Psoas muscle (tissue), 8 donors: ENCODE data around the gene CHD9. TPM values are rescaled to one million over a fixed set of nuclear protein-coding genes. Genes with fewer than 3 reads are reported as not detected.
"Not testable (repeated sequence)": the region's sequence is repeated elsewhere in the genome, so short reads cannot be mapped to it uniquely, and the experiment has no call there.

ENCODE experiments used
- ATAC-seq, 4 donors: fragments of 200-7000 bp; cut with Tn5 transposase; one replicate each; pipeline ENCODE4 v1.9.1; 2020; ENCODE audit warnings: moderate library complexity in 3 of 4, mild to moderate bottlenecking in 2 of 4
- DNase-seq, 2 donors: peaks; one replicate each; pipeline ENCODE4 v3.0.0-alpha.2; 2020
- H3K27ac ChIP-seq: fragments of 200-600 bp; one replicate; pipeline ENCODE4 v1.8.0; 2022
- H3K27me3 ChIP-seq, 3 donors: fragments of 200-600 bp in 1 of 3; one replicate each; pipeline versions ENCODE4 v1.6.1 to v1.8.0; 2013 to 2022; ENCODE audit warnings: low read length in 2 of 3, mild to moderate bottlenecking in 2 of 3, moderate library complexity in 1 of 3; ENCODE audit not compliant: insufficient read depth in 3 of 3
- H3K36me3 ChIP-seq, 2 donors: fragments of 200-600 bp in 1 of 2; one replicate each; pipeline versions ENCODE4 v1.6.1 to v1.8.0; 2013 to 2022; ENCODE audit warnings: low read depth in 1 of 2, mild to moderate bottlenecking in 1 of 2, moderate library complexity in 1 of 2; ENCODE audit not compliant: insufficient read depth in 1 of 2
- H3K4me1 ChIP-seq: fragments of 200-600 bp; one replicate; pipeline ENCODE4 v1.8.0; 2022
- H3K4me3 ChIP-seq: fragments of 200-600 bp; one replicate; pipeline ENCODE4 v1.8.0; 2022; ENCODE audit warnings: mild to moderate bottlenecking
- H3K9me3 ChIP-seq: fragments of 200-600 bp; one replicate; pipeline ENCODE4 v1.8.0; 2022
- WGBS, 3 donors: extraction: QIAGEN DNeasy Blood & Tissue Kit; methylation state at CpG; one replicate each; pipeline versions ENCODE4 v1.1.6 to v1.1.7; 2013; 5-methylcytosine and 5-hydroxymethylcytosine counted together
- intact Hi-C, 2 donors: fragments of 100-400 bp; cut with DNase I; formaldehyde crosslinking; loops; one replicate each; pipeline versions ENCODE4 v1.11.0 to v1.14.2; 2022
- polyA plus RNA-seq, 3 donors: library from polyadenylated mRNA; stranded (reverse); fragments of 200-250 nt; gene quantifications; one replicate each; pipeline ENCODE4 v1.2.3, GENCODE V29; 2013
- total RNA-seq, 4 donors: library from RNA; stranded (reverse); fragmentation: NEBNext Ultra II Directional in 2 of 4; extraction: Animal tissue kit (Norgen Biotek cat#: 25700) in 2 of 4; gene quantifications; one replicate each; pipeline versions ENCODE4 v1.2.1 to v1.2.4, GENCODE V29; 2021 to 2023
- TF ChIP-seq, protein P1 (sequence below): fragments of 200-600 bp; IDR thresholded peaks from one replicate; pipeline ENCODE4 v1.8.0; 2022; ENCODE audit warnings: antibody characterized with exemption
- donor health status: healthy with polysubstance abuse.
- donor health status: DM: no; HTN: no; CAD: no; lungs with moderate emphysema.
- donor health status: Bipolar disorder and iron deficiency.
- donor health status: healthy.
- donor health status: DM: yes; HTN: yes; CAD: no.
- donor health status: DM: no; HTN: no; CAD: no.
- donor health status: DM: no; HTN: no; CAD: no.
- donor health status: DM: yes; HTN: yes; CAD: no.

Gene CHD9
- total and polyA plus RNA-seq, 7 donors: 5.8 to 47.9 (median 36.4) TPM

DNA sequence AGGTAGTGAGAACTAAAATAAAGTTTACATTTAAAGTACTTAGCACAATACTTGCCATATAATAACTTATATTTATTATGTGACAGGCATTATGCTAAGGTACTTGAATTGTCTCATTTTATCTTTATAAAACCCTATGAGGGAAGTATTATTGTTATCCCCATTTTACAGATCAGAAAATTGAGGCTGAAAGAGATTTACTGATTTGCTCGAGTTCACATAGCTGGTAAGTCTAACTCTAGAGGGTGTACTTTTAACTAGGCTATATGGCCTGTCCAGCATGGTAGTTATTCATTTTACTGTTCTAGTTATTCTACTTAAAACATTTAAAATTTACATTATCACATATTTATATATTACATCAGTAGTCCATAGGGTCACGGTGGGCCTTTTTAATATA lies 266.2 kb downstream of the CHD9 start:
- no peak overlapping the region for H3K27ac ChIP-seq
- H3K4me3 ChIP-seq: no peak overlapping the region
- no peaks in the 10 kb centered on the region for H3K27me3 ChIP-seq
- no peak for ATAC-seq
- TF ChIP-seq, protein P1, sequence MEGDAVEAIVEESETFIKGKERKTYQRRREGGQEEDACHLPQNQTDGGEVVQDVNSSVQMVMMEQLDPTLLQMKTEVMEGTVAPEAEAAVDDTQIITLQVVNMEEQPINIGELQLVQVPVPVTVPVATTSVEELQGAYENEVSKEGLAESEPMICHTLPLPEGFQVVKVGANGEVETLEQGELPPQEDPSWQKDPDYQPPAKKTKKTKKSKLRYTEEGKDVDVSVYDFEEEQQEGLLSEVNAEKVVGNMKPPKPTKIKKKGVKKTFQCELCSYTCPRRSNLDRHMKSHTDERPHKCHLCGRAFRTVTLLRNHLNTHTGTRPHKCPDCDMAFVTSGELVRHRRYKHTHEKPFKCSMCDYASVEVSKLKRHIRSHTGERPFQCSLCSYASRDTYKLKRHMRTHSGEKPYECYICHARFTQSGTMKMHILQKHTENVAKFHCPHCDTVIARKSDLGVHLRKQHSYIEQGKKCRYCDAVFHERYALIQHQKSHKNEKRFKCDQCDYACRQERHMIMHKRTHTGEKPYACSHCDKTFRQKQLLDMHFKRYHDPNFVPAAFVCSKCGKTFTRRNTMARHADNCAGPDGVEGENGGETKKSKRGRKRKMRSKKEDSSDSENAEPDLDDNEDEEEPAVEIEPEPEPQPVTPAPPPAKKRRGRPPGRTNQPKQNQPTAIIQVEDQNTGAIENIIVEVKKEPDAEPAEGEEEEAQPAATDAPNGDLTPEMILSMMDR: no peak
- intact Hi-C loops: loop anchor here in 1 of 2 donors (10.0 kb wide), 1 partner anchor 154 kb away; no protein-coding TSS in a partner anchor
- peaks cover 4 to 97% of the 10 kb centered on the region in 2 donors for H3K36me3 ChIP-seq
- no peaks in the 10 kb centered on the region for H3K9me3 ChIP-seq
- 97 to 98% (median 98%) methylated on average over 2 of the region's 2 CpGs for WGBS, 3 donors
- H3K4me1 ChIP-seq: no peaks in the 10 kb centered on the region
- DNase-seq: no peak

DNA sequence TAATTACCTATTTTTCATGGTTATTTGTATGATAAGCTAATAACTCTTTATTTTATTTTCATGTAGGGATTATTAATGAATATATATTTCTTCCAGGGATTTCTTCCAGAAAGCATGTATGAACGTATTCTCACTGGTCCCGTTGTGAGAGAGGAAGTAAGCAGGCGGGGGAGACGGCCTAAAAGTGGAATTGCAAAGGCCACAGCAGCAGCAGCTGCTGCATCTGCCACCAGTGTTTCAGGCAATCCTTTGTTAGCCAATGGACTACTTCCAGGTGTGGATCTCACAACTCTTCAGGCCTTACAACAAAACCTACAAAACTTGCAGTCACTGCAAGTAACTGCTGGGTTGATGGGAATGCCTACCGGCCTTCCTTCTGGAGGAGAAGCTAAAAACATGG lies 269.1 kb downstream of the CHD9 start:
- Histone ChIP-seq H3K27me3 (no peaks in the 10 kb centered on the region), H3K4me3 (no peak overlapping the region), H3K27ac (no peak overlapping the region), H3K9me3 (no peaks in the 10 kb centered on the region), H3K4me1 (no peaks in the 10 kb centered on the region), H3K36me3 (peaks cover 4 to 67% of the 10 kb centered on the region in 2 donors)
- 79 to 80% (median 79%) methylated on average over 5 of the region's 5 CpGs for WGBS, 3 donors
- no peak for ATAC-seq
- intact Hi-C loops: loop anchor here in 1 of 2 donors (2.0 to 10.0 kb wide), 2 partner anchors 13 to 151 kb away; no protein-coding TSS in a partner anchor
- no peak for DNase-seq
- TF ChIP-seq, protein P1: no peak

DNA sequence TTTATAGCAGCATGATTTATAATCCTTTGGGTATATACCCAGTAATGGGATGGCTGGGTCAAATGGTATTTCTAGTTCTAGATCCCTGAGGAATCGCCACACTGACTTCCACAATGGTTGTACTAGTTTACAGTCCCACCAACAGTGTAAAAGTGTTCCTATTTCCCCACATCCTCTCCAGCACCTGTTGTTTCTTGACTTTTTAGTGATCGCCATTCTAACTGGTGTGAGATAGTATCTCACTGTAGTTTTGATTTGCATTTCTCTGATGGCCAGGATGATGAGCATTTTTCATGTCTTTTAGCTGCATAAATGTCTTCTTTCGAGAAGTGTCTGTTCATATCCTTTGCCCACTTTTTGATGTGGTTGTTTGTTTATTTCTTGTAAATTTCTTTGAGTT lies 276.2 kb downstream of the CHD9 start:
- H3K36me3 ChIP-seq, H3K27ac ChIP-seq, DNase-seq, H3K4me1 ChIP-seq, ATAC-seq, H3K27me3 ChIP-seq, H3K9me3 ChIP-seq, H3K4me3 ChIP-seq, intact Hi-C loops: not testable (repeated sequence)
- WGBS, 3 donors: 95 to 99% (median 97%) methylated on average over 2 of the region's 3 CpGs

DNA sequence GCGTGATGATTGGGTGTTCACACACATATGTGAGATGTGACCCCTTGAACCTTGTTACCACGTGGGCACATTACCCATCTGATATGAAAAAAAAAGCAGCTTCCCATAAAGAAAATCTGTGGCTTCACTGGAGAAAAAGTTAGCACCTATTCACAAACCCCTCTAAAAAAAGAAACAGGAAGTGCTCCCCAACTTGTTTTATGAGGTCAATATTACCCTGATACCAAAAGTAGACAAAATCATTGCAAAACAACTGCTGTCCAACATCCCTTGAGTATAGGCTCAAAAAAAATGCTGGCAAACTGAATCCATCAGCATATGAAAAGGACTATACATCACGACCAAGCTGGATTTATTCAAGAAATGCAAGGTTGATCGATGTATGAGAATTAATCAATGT lies 279.8 kb downstream of the CHD9 start:
- Histone ChIP-seq H3K36me3 (no peaks in the 10 kb centered on the region), H3K4me3 (no peak overlapping the region), H3K4me1 (no peaks in the 10 kb centered on the region), H3K27ac (no peak overlapping the region), H3K9me3 (peaks cover 6% of the 10 kb centered on the region), H3K27me3 (no peaks in the 10 kb centered on the region)
- WGBS, 3 donors: 64 to 67% (median 65%) methylated on average over 4 of the region's 4 CpGs
- DNase-seq (no peak), ATAC-seq (no peak)
- intact Hi-C loops: no loop called here
- TF ChIP-seq, protein P1: no peak

DNA sequence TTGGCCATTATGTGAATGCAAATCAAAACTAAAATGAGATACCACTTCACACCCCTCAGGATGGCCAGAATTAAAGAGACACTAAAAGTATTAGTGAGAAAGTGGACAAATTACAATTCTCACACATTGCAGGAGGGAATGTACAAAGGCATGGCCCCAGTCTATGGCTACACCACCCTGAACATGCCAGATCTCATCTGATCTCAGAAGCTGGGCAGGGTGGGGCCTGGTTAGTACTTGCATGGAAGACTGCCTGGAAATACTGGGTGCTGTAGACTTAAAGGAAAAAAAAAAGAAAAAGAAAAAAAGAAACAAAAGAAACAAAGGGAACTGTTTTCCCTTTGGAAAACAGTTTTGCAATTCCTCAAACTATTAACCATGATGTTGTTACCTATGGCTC lies 282.5 kb downstream of the CHD9 start:
- Histone ChIP-seq H3K9me3 (no peaks in the 10 kb centered on the region), H3K36me3 (no peaks in the 10 kb centered on the region), H3K27ac (no peak overlapping the region), H3K4me1 (no peaks in the 10 kb centered on the region), H3K4me3 (no peak overlapping the region), H3K27me3 (no peaks in the 10 kb centered on the region)
- intact Hi-C loops: no loop called here
- DNase-seq (no peak), ATAC-seq (no peak)
- TF ChIP-seq, protein P1: no peak
